NCI-H345 treated with DMSO at 0.1 percent for 48 hours (cell line): ENCODE data around the gene MME.

Source experiments
- DNase-seq: peaks from one replicate; lab custom pipeline; 2025; ENCODE audit not compliant: unreplicated experiment; lab: John Stamatoyannopoulos, UW

The MME gene

GRCh38 chr3:155079746-155080487 is at the start of gene MME:
Gene MME (plus strand): TSS chr3:155080319. CDS start chr3:155084168, 3,849 bp downstream.
- DNase-seq, result no peak

GRCh38 chr3:155031186-155031585 is 48.9 kb upstream of the MME start:
- DNase-seq, result no peak

- DNase-seq, result no peak
These were observed 47.2 kb upstream of the MME start for GRCh38 chr3:155032918-155033317.

GRCh38 chr3:155034786-155035185 is 45.3 kb upstream of the MME start:
- DNase-seq, result no peak

- no peak for DNase-seq
These were observed 44.6 kb upstream of the MME start for GRCh38 chr3:155035553-155035952.

- no peak for DNase-seq
These were observed 42.5 kb upstream of the MME start for GRCh38 chr3:155037508-155038202.

GRCh38 chr3:155038203-155038554 is 41.9 kb upstream of the MME start:
- DNase-seq, result no peak

- no peak for DNase-seq
These were observed 33.2 kb upstream of the MME start for GRCh38 chr3:155046935-155047334.

GRCh38 chr3:155047672-155048071 is 32.4 kb upstream of the MME start:
- DNase-seq, result no peak

GRCh38 chr3:155049959-155050358 is 30.2 kb upstream of the MME start:
- no peak for DNase-seq

GRCh38 chr3:155052470-155052869 is 27.6 kb upstream of the MME start:
- no peak for DNase-seq

GRCh38 chr3:155053756-155054155 is 26.4 kb upstream of the MME start:
- no peak for DNase-seq

GRCh38 chr3:155064920-155065319 is 15.2 kb upstream of the MME start:
- no peak for DNase-seq

- DNase-seq, result no peak
These were observed 14.6 kb upstream of the MME start for GRCh38 chr3:155065537-155065936.

- no peak for DNase-seq
These were observed 10.4 kb upstream of the MME start for GRCh38 chr3:155069729-155070128.

GRCh38 chr3:155070316-155070715 is 9.8 kb upstream of the MME start:
- no peak for DNase-seq

- DNase-seq, result no peak
These were observed 9.2 kb upstream of the MME start for GRCh38 chr3:155070932-155071387.

- DNase-seq, result no peak
These were observed 4.9 kb upstream of the MME start for GRCh38 chr3:155075200-155075599.

GRCh38 chr3:155076888-155077287 is 3.2 kb upstream of the MME start:
- DNase-seq, result no peak

- no peak for DNase-seq
These were observed 1.2 kb upstream of the MME start for GRCh38 chr3:155078711-155079467.

- DNase-seq, result no peak
These were observed 712 bp upstream of the MME start for GRCh38 chr3:155079468-155079745.

- no peak for DNase-seq
These were observed 573 bp downstream of the MME start for GRCh38 chr3:155080692-155081091.
